AG04449 (cell line): ENCODE results near the gene DISP3.

Source experiments
- CTCF ChIA-PET: fragments of 350-600 bp; formaldehyde crosslinking; extraction: SDS; loops from one replicate; lab custom pipeline; 2021; ENCODE audit warnings: antibody characterized with exemption; lab: Yijun Ruan, JAX
- POLR2A ChIA-PET: fragments of 400-600, 350-600 bp; formaldehyde crosslinking; extraction: SDS; loops from one replicate; lab custom pipeline; 2020; ENCODE audit warnings: antibody characterized with exemption, inconsistent platforms; lab: Yijun Ruan, JAX
- DNase-seq: peaks from one replicate; pipeline ENCODE4 v3.0.0-alpha.2; 2010; ENCODE audit warnings: low read depth, low spot score
- H3K4me3 ChIP-seq: 2 replicates; pipeline ENCODE4 v1.5.1; 2011; ENCODE audit warnings: low read depth, mild to moderate bottlenecking, control low read depth, low read length
- TF ChIP-seq, protein P1 (sequence below): IDR thresholded peaks from one replicate; pipeline ENCODE4 v1.5.1; 2011; ENCODE audit warnings: mild to moderate bottlenecking, moderate library complexity, low read length, control low read depth, inconsistent platforms; ENCODE audit not compliant: insufficient read depth; ENCODE audit errors: missing control alignments

DISP3 gene

DNA sequence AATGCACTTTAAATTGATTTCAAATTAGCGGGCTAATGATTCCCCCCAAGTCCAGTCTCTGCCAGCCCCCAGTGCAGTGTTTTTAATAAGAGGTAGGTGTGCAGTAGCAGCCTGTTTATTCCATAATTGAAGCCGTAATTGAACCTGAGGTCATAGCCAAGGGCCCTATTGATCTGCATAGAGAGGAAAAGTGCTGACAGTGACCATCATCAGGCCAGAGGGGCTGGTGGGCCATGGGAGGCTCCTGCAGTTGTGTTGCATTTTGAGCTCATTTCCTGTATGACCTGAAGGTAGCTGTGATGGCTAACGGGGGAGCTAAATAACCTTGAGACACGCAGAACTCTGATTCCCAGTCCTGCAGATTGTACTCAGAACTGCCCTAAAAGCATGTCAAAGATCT, 67.5 kb downstream of the DISP3 start:
- ChIA-PET CTCF (no interaction called here), POLR2A (no interaction called here)
- no peak overlapping the region for H3K4me3 ChIP-seq
- TF ChIP-seq, protein P1, sequence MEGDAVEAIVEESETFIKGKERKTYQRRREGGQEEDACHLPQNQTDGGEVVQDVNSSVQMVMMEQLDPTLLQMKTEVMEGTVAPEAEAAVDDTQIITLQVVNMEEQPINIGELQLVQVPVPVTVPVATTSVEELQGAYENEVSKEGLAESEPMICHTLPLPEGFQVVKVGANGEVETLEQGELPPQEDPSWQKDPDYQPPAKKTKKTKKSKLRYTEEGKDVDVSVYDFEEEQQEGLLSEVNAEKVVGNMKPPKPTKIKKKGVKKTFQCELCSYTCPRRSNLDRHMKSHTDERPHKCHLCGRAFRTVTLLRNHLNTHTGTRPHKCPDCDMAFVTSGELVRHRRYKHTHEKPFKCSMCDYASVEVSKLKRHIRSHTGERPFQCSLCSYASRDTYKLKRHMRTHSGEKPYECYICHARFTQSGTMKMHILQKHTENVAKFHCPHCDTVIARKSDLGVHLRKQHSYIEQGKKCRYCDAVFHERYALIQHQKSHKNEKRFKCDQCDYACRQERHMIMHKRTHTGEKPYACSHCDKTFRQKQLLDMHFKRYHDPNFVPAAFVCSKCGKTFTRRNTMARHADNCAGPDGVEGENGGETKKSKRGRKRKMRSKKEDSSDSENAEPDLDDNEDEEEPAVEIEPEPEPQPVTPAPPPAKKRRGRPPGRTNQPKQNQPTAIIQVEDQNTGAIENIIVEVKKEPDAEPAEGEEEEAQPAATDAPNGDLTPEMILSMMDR: no peak
- DNase-seq: no peak

DNA sequence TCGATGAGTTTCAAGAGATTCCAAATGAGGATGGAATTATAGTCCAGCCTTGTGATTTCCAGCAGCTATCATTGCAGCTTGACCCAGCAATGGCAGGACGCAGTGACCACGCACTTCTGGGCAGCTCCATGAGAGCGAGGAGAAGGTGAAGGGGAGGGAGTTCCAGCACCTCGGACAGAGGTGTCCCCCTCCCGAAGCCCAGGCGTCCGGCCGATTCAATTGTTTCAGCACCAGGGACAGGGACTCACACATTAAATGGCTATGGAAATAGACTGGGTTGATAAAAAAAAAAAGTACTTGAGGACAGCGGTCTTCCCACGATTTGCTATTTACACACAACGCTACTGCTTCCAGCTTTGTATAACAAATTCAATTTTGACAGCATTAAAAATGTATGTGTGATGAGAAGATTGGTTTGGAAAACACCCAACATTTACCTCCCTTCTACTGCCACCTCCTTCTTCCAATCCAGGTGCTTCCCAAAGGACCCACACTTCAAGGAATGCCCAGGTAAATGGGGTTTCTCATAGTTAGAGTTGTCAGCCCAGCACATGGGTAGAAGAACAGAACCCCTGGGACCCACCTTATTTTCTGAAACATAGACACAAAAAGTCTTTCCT, 71.8 kb downstream of the DISP3 start:
- ChIA-PET POLR2A (no interaction called here), CTCF (no interaction called here)
- no peak overlapping the region for H3K4me3 ChIP-seq
- TF ChIP-seq, protein P1: no peak
- DNase-seq: no peak

DNA sequence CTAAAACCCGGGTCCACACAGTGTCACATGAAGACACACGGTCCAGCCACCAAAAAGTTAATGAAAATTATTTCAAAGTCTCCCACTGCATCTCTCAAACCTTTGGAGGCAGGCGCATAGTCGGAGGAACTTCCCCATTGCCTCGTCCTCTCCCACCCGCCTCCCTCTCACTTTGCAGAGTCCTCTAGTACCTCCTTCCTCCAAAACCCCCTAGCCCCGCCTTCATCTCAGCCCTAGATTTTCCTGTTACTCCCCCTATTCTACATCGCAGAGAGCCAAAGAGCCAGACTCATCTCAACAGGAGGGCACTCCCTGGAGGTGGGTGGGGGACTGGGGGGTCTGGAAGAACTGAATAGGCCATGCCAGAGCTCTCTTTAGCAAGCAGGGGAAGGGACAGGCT, 79.3 kb downstream of the DISP3 start:
- TF ChIP-seq, protein P1: no peak
- no peak overlapping the region for H3K4me3 ChIP-seq
- ChIA-PET CTCF (no interaction called here), POLR2A (no interaction called here)
- no peak for DNase-seq

DNA sequence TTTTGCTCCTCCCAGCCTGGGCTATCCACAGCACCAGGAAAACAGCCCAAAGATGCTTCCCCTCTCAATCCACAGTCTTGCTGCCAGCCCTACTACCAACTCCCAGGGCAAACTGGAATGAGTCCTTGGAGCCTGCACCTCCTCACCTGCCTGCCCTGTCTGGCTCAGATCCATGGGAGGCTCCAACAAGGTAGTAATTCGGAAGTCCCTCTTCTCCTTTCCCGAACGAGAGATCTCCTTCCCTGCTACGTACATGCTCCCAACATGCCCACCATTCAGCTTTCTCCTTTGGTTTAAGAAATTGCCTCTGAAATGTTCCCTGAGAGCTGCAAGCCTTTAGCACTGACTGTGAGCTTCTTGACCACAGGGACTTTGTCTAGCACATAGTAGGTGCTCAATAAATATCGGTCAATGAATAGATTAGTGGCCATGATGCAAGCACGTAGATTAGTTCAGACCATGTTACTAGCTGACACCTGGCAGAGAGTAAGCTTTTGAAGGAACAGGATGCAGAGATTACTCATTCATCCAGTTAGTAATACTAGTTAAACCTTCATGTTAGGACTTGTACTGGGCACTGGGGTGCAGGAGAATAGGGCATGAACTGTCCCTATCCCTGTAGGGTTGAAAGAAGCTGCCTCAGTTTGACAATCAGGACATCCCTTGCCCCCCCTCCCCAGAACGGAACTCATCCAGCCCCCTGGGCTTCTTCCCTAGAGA, 80.1 kb downstream of the DISP3 start:
- no peak for DNase-seq
- TF ChIP-seq, protein P1: no peak
- ChIA-PET CTCF (no interaction called here), POLR2A (no interaction called here)
- H3K4me3 ChIP-seq: no peak overlapping the region

DNA sequence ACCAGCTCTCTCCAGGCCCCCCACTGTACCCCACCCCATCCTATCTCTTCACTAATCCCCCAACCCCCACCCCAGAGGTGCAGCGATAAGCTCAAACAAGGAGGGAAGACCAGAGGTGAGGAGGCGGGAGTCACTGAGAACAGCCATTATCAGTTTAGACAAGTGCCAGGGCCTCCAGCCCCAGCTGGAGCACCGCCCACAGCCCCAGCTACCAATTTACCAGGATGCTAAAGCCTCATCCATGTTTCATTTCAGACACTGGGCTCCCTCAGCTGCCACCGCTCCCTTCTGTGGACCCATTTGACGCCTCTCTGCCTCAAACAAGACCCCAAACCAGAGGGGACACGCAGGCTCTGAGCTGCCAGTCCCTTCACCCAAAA, 80.6 kb downstream of the DISP3 start:
- DNase-seq: no peak
- CTCF ChIA-PET: no interaction called here
- POLR2A ChIA-PET: no interaction called here
- H3K4me3 ChIP-seq: no peak overlapping the region
- TF ChIP-seq, protein P1: no peak

DNA sequence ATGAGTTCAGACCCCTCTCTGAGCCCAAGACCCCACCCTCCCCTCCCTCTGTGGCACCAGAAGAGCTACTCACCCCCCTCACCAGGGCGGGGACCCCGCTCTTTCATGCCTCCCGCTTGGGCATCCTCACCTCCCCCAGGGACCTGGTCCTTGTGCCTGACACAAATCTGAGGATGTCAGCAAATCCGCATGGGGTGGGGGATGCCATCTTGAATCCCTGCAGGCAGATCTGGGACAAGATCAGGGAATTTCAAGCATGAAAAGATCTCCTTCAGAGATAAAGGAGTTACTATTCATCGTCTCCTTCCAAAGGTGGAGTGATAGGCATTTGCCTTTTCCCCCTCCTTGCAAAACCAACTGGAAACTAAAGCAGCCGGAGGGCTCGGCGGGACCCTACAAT, 81.1 kb downstream of the DISP3 start:
- no peak overlapping the region for H3K4me3 ChIP-seq
- DNase-seq: no peak
- POLR2A ChIA-PET: no interaction called here
- TF ChIP-seq, protein P1: no peak
- CTCF ChIA-PET: no interaction called here
